H1 (cell line): ENCODE measurements around the gene RBM18. TPM values are rescaled to one million over a fixed set of nuclear protein-coding genes. Genes with fewer than 3 reads are reported as not detected.

Experiments used
- CTCF ChIA-PET: fragments of 300-600 bp; sonication (Branson Sonifier 250); formaldehyde crosslinking; loops from one replicate; lab custom pipeline; 2021; ENCODE audit not compliant: partially characterized antibody; lab: Charles Lee
- POLR2A ChIA-PET: fragments of 300-600 bp; sonication (Branson Sonifier 250); formaldehyde crosslinking; loops from one replicate; lab custom pipeline; 2021; ENCODE audit warnings: inconsistent platforms; ENCODE audit not compliant: partially characterized antibody; lab: Charles Lee
- DNase-seq, 2 experiments: peaks; one replicate each; pipeline versions ENCODE4 v3.0.0 to v3.0.0-alpha.2; 2010 to 2022; ENCODE audit warnings: low spot score in 2 of 2, low read depth in 1 of 2, mixed read lengths in 1 of 2
- FAIRE-seq: peaks from 2 replicates; lab custom pipeline; 2011; peaks lifted over from hg19 to GRCh38; lab: Jason Lieb, UNC
- H2AFZ ChIP-seq: 2 replicates; pipeline ENCODE4 v1.8.1; 2012; ENCODE audit warnings: low read length, inconsistent platforms
- H2AK5ac ChIP-seq: 2 replicates; pipeline ENCODE4 v1.6.1; 2013; ENCODE audit warnings: low read depth, low read length
- H2BK120ac ChIP-seq: replicated peaks from 2 replicates; pipeline ENCODE3; 2013; ENCODE audit warnings: low read depth, low read length, inconsistent platforms
- H2BK12ac ChIP-seq: 2 replicates; pipeline ENCODE4 v1.6.1; 2013; ENCODE audit warnings: low read depth, low read length
- H2BK15ac ChIP-seq: 2 replicates; pipeline ENCODE4 v1.6.1; 2013; ENCODE audit warnings: low read length
- H2BK20ac ChIP-seq: 2 replicates; pipeline ENCODE4 v1.6.1; 2013; ENCODE audit warnings: low read length
- H2BK5ac ChIP-seq: 2 replicates; pipeline ENCODE4 v1.6.1; 2013; ENCODE audit warnings: low read depth, low read length
- H3K14ac ChIP-seq: 2 replicates; pipeline ENCODE4 v1.6.1; 2013; ENCODE audit warnings: inconsistent platforms; ENCODE audit not compliant: insufficient read length
- H3K18ac ChIP-seq: 2 replicates; pipeline ENCODE4 v1.6.1; 2013; ENCODE audit warnings: low read length; ENCODE audit errors: extremely low read depth
- H3K23ac ChIP-seq: 2 replicates; pipeline ENCODE4 v1.6.1; 2013; ENCODE audit warnings: inconsistent platforms; ENCODE audit not compliant: insufficient read length
- H3K23me2 ChIP-seq: 2 replicates; pipeline ENCODE4 v1.6.1; 2013; ENCODE audit warnings: low read depth, low read length
- H3K27ac ChIP-seq: 2 replicates; pipeline ENCODE4 v1.6.1; 2011; ENCODE audit warnings: low read depth, low read length, inconsistent platforms
- H3K27me3 ChIP-seq, 4 experiments: replicated peaks in 1 of 4; 1 replicate in 1 of 4; 2 replicates in 3 of 4; pipeline versions ENCODE4 v1.6.1 to v1.8.1; 2011 to 2013; ENCODE audit warnings: low read length in 3 of 4, mild to moderate bottlenecking in 3 of 4, inconsistent platforms in 2 of 4, mixed read lengths in 2 of 4, moderate library complexity in 1 of 4; ENCODE audit not compliant: control insufficient read depth in 3 of 4, insufficient read depth in 3 of 4; ENCODE audit errors: extremely low read depth in 1 of 4
- H3K36me3 ChIP-seq, 4 experiments: 2 replicates each; pipeline versions ENCODE4 v1.6.1 to v1.8.1; 2011 to 2013; ENCODE audit warnings: mild to moderate bottlenecking in 4 of 4, low read length in 3 of 4, moderate library complexity in 2 of 4, control low read depth in 1 of 4, inconsistent platforms in 1 of 4; ENCODE audit not compliant: insufficient read depth in 4 of 4, control insufficient read depth in 2 of 4
- H3K4ac ChIP-seq: replicated peaks from 2 replicates; pipeline ENCODE3; 2013; ENCODE audit warnings: low read length, low read depth, mixed read lengths, inconsistent platforms; ENCODE audit not compliant: insufficient read length
- H3K4me1 ChIP-seq, 4 experiments: replicated peaks in 1 of 4; 1 replicate in 1 of 4; 2 replicates in 3 of 4; pipeline versions ENCODE4 v1.6.1 to v1.8.1; 2011 to 2013; ENCODE audit warnings: low read length in 3 of 4, inconsistent platforms in 2 of 4, mixed read lengths in 1 of 4; ENCODE audit not compliant: insufficient read depth in 4 of 4, control insufficient read depth in 3 of 4
- H3K4me2 ChIP-seq, 2 experiments: 2 replicates each; pipeline versions ENCODE4 v1.6.1 to v1.8.1; 2011 to 2013; ENCODE audit warnings: low read depth in 2 of 2, low read length in 2 of 2, control low read depth in 1 of 2, inconsistent platforms in 1 of 2, mild to moderate bottlenecking in 1 of 2; ENCODE audit not compliant: insufficient read depth in 1 of 2
- H3K4me3 ChIP-seq, 4 experiments: fragments of 200-600, 300-600 bp in 1 of 4; sonication (generic), shearing (Covaris generic), sonication (Bioruptor Twin) in 1 of 4; 2 replicates each; pipeline versions ENCODE4 v1.5.1 to v1.8.1; 2011 to 2016; ENCODE audit warnings: low read length in 4 of 4, low read depth in 3 of 4, control low read depth in 2 of 4, inconsistent platforms in 2 of 4, mild to moderate bottlenecking in 2 of 4, mixed read lengths in 1 of 4, moderate library complexity in 1 of 4; ENCODE audit not compliant: insufficient read depth in 2 of 4; ENCODE audit errors: extremely low read depth in 1 of 4
- H3K56ac ChIP-seq: replicated peaks from 2 replicates; pipeline ENCODE3; 2013; ENCODE audit warnings: low read depth, mild to moderate bottlenecking, mixed read lengths, low read length, inconsistent platforms; ENCODE audit not compliant: insufficient read length
- H3K79me1 ChIP-seq: 2 replicates; pipeline ENCODE4 v1.6.1; 2013; ENCODE audit warnings: low read depth, low read length, control low read depth
- H3K79me2 ChIP-seq, 2 experiments: 2 replicates each; pipeline versions ENCODE4 v1.6.1 to v1.8.1; 2012 to 2013; ENCODE audit warnings: low read length in 2 of 2, mild to moderate bottlenecking in 2 of 2, inconsistent platforms in 1 of 2; ENCODE audit not compliant: insufficient read depth in 2 of 2, control insufficient read depth in 1 of 2
- H3K9ac ChIP-seq, 4 experiments: replicated peaks in 1 of 4; 1 replicate in 1 of 4; 2 replicates in 3 of 4; pipeline versions ENCODE4 v1.6.1 to v1.8.1; 2011 to 2013; ENCODE audit warnings: low read depth in 3 of 4, low read length in 3 of 4, control low read depth in 2 of 4, mild to moderate bottlenecking in 2 of 4, moderate library complexity in 2 of 4, inconsistent platforms in 1 of 4; ENCODE audit errors: extremely low read depth in 1 of 4
- H3K9me3 ChIP-seq, 2 experiments: 2 replicates each; pipeline versions ENCODE4 v1.6.1 to v1.8.1; 2012 to 2013; ENCODE audit warnings: mild to moderate bottlenecking in 2 of 2, moderate library complexity in 2 of 2, control low read depth in 1 of 2, inconsistent platforms in 1 of 2, low read depth in 1 of 2, low read length in 1 of 2, mixed read lengths in 1 of 2; ENCODE audit not compliant: insufficient read depth in 2 of 2
- H4K20me1 ChIP-seq, 2 experiments: replicated peaks in 1 of 2; 2 replicates each; pipeline versions ENCODE3 to v1.8.1; 2011 to 2013; ENCODE audit warnings: inconsistent platforms in 2 of 2, low read length in 2 of 2, mild to moderate bottlenecking in 1 of 2; ENCODE audit not compliant: insufficient read depth in 2 of 2, control insufficient read depth in 1 of 2
- H4K5ac ChIP-seq: 2 replicates; pipeline ENCODE4 v1.6.1; 2013; ENCODE audit warnings: low read length, low read depth, mixed read lengths, inconsistent platforms; ENCODE audit not compliant: insufficient read length
- H4K8ac ChIP-seq: 2 replicates; pipeline ENCODE4 v1.8.0; 2013; ENCODE audit warnings: mild to moderate bottlenecking, moderate library complexity, low read length, inconsistent platforms; ENCODE audit not compliant: insufficient read depth; ENCODE audit errors: extremely low read depth
- H4K91ac ChIP-seq: replicated peaks from 2 replicates; pipeline ENCODE3; 2013; ENCODE audit warnings: low read length, mixed read lengths, inconsistent platforms; ENCODE audit not compliant: insufficient read length
- BACH1 ChIP-seq: IDR thresholded peaks from 2 replicates; pipeline ENCODE4 v1.6.1; 2012; ENCODE audit warnings: low read length, improper control_type of control experiment
- CBX8 ChIP-seq: fragments of 300-800, 300-1000 bp; sonication (generic); IDR thresholded peaks from 2 replicates; pipeline ENCODE4 v1.7.1; 2016; ENCODE audit warnings: low read depth, low read length, borderline replicate concordance
- CEBPB ChIP-seq: IDR thresholded peaks from 2 replicates; pipeline ENCODE4 v1.6.1; 2012; ENCODE audit warnings: low read depth, low read length
- CREB1 ChIP-seq: IDR thresholded peaks from 2 replicates; pipeline ENCODE4 v1.6.1; 2012; ENCODE audit warnings: inconsistent platforms
- EGR1 ChIP-seq: IDR thresholded peaks from 2 replicates; pipeline ENCODE4 v1.6.1; 2011; ENCODE audit warnings: low read depth, low read length, borderline replicate concordance
- EZH2 ChIP-seq: fragments of 200-600 bp; sonication (generic); IDR thresholded peaks from 2 replicates; pipeline ENCODE4 v1.7.1; 2012; ENCODE audit warnings: low read depth, mild to moderate bottlenecking, moderate library complexity, low read length, inconsistent platforms; ENCODE audit not compliant: severe bottlenecking
- GTF2F1 ChIP-seq: IDR thresholded peaks from 2 replicates; pipeline ENCODE4 v1.6.1; 2012; ENCODE audit warnings: low read depth, low read length, improper control_type of control experiment, borderline replicate concordance
- POLR2AphosphoS5 ChIP-seq: IDR thresholded peaks from 2 replicates; pipeline ENCODE4 v1.6.1; 2011; ENCODE audit warnings: low read depth, low read length
- RNF2 ChIP-seq: fragments of 200-900, 300-1000 bp; sonication (generic); IDR thresholded peaks from 2 replicates; pipeline ENCODE4 v1.7.1; 2016; ENCODE audit warnings: borderline replicate concordance, low read depth, mild to moderate bottlenecking, antibody characterized with exemption, low read length; ENCODE audit not compliant: poor library complexity, severe bottlenecking; ENCODE audit errors: missing control alignments
- SAP30 ChIP-seq: fragments of 300-600 bp; sonication (generic); IDR thresholded peaks from 2 replicates; pipeline ENCODE4 v1.7.1; 2012; ENCODE audit warnings: low read length, moderate library complexity, mild to moderate bottlenecking, inconsistent platforms; ENCODE audit not compliant: insufficient read depth, insufficient replicate concordance
- SIX5 ChIP-seq: IDR thresholded peaks from 2 replicates; pipeline ENCODE4 v1.6.1; 2011; ENCODE audit warnings: mild to moderate bottlenecking, low read depth, low read length
- SUZ12 ChIP-seq: fragments of 200-600 bp; sonication (generic); IDR thresholded peaks from 2 replicates; pipeline ENCODE4 v1.6.1; 2012; ENCODE audit warnings: mild to moderate bottlenecking, inconsistent platforms, low read length, moderate library complexity, mixed read lengths
- TEAD4 ChIP-seq: IDR thresholded peaks from 2 replicates; pipeline ENCODE4 v1.6.1; 2012; ENCODE audit warnings: low read depth, low read length, inconsistent platforms, mixed read lengths
- YY1 ChIP-seq: IDR thresholded peaks from 2 replicates; pipeline ENCODE4 v1.6.1; 2011; ENCODE audit warnings: low read depth, mild to moderate bottlenecking, low read length
- ZNF274 ChIP-seq: IDR thresholded peaks from 2 replicates; pipeline ENCODE4 v1.7.0; 2012; ENCODE audit warnings: low read length, borderline replicate concordance; ENCODE audit errors: extremely low read depth
- WGBS, 2 experiments: shearing (Covaris generic) in 1 of 2; methylation state at CpG; one replicate each; pipeline versions ENCODE4 v1.1.6 to v1.1.7; 2013 to 2015; ENCODE audit warnings: low lambda C conversion rate in 2 of 2, mixed read lengths in 2 of 2, inconsistent platforms in 1 of 2, low coverage in 1 of 2, missing lambda C conversion rate in 1 of 2; ENCODE audit not compliant: insufficient replicate concordance in 2 of 2, insufficient coverage in 1 of 2, insufficient read length in 1 of 2; ENCODE audit errors: extremely low coverage in 1 of 2, missing lambda C conversion rate in 1 of 2; 5-methylcytosine and 5-hydroxymethylcytosine counted together
- polyA plus RNA-seq, 7 experiments: library from polyadenylated mRNA; depleted of rRNA in 3 of 7; stranded (reverse) in 5 of 7; unstranded in 2 of 7; fragments of >200 nt in 5 of 7; fragments of 200-250 nt in 2 of 7; gene quantifications; 1 replicate in 5 of 7; 2 replicates in 1 of 7; 4 replicates in 1 of 7; pipeline versions ENCODE4 v1.2.1 to v1.2.3, GENCODE V29; 2011 to 2013; ENCODE audit warnings: missing spikeins in 2 of 7, mixed read lengths in 2 of 7
- total RNA-seq: library from RNA; stranded (reverse); fragmentation: NEBNext Ultra II Directional; extraction: Animal tissue kit (Norgen Biotek cat#: 25700); gene quantifications from 2 replicates; pipeline ENCODE4 v1.2.1, GENCODE V29; 2021

Gene RBM18
- total and polyA plus RNA-seq, 2 of the 8 experiments (the other 6 are each of a cell fraction or from before 2014, with no cell fraction given), result 5.9 to 14.3 TPM

DNA sequence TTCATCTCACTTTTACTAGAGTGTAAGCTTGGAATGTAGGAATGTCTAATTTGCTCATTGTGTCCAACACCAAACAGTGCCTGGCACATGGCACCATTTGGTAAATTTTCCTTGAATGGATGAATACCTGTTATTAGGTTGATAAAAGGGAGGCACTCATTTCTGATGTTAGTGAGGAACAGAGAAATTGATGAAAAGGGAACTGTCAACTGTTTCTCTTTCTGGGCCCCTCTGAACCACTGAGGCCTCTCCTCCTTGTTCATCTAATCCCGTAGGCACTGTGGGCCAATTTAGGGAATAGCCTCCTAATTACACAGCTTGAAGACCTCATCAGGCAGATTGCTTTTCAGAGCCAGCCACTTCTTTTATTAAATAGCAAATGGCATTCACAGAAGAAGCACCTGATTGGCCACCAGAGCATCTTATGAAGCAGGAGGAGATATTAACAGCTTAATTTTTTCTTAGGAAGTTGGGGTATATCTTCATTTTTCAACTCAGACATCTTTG lies 22.6 kb upstream of the RBM18 start:
- H2BK12ac ChIP-seq, result no peak overlapping the region
- H3K23ac ChIP-seq, result no peak overlapping the region
- no peak overlapping the region for H2BK15ac ChIP-seq
- H3K4ac ChIP-seq, result no peak overlapping the region
- H4K20me1 ChIP-seq, result no peaks in the 10 kb centered on the region
- no peak for FAIRE-seq
- no peak overlapping the region for H3K14ac ChIP-seq
- H2AFZ ChIP-seq, result no peak overlapping the region
- no peaks in the 10 kb centered on the region for H3K79me1 ChIP-seq
- H3K4me1 ChIP-seq, result no peaks in the 10 kb centered on the region
- H3K79me2 ChIP-seq, result no peaks in the 10 kb centered on the region
- ChIA-PET POLR2A (no interaction called here), CTCF (interaction anchor here (0.5 to 1.6 kb wide), 3 partner anchors 66 to 164 kb away, joined by 3 to 6 read pairs (median 3); no protein-coding TSS in a partner anchor)
- no peak overlapping the region for H3K56ac ChIP-seq
- H2BK120ac ChIP-seq, result no peak overlapping the region
- no peaks in the 10 kb centered on the region for H3K23me2 ChIP-seq
- H4K8ac ChIP-seq, result no peak overlapping the region
- 94% methylated on average over 1 of the region's 1 CpG; no CpG with 5 or more reads in 1 of the 2 experiments for WGBS, 2 experiments
- no peak overlapping the region for H4K5ac ChIP-seq
- H2BK5ac ChIP-seq, result no peak overlapping the region
- H3K4me3 ChIP-seq, result no peak overlapping the region
- H3K4me2 ChIP-seq, result no peak overlapping the region
- no peaks in the 10 kb centered on the region for H3K27me3 ChIP-seq
- H4K91ac ChIP-seq, result no peak overlapping the region
- no peak overlapping the region for H3K18ac ChIP-seq
- no peak overlapping the region for H2AK5ac ChIP-seq
- H2BK20ac ChIP-seq, result no peak overlapping the region
- DNase-seq, result no peak
- no peaks in the 10 kb centered on the region for H3K9me3 ChIP-seq
- no peak overlapping the region for H3K9ac ChIP-seq
- no peak overlapping the region for H3K27ac ChIP-seq
- H3K36me3 ChIP-seq, result peaks cover 5 to 34% (median 24%) of the 10 kb centered on the region in 4 experiments
- TF ChIP-seq ZNF274 (no peak), CEBPB (no peak), TEAD4 (no peak), SUZ12 (no peak), EZH2 (no peak), SIX5 (no peak), YY1 (no peak), BACH1 (no peak), POLR2AphosphoS5 (no peak), EGR1 (no peak), CBX8 (no peak), SAP30 (no peak), GTF2F1 (no peak), RNF2 (no peak), CREB1 (no peak)
